ENCODE data around the gene CNTNAP4. TPM values are rescaled to one million over a fixed set of nuclear protein-coding genes. Genes with fewer than 3 reads are reported as not detected.

Gene CNTNAP4
- total and polyA plus RNA-seq, 2 of the 13 experiments (the other 11 are each of a cell fraction or from before 2014, with no cell fraction given) = not detected

DNA sequence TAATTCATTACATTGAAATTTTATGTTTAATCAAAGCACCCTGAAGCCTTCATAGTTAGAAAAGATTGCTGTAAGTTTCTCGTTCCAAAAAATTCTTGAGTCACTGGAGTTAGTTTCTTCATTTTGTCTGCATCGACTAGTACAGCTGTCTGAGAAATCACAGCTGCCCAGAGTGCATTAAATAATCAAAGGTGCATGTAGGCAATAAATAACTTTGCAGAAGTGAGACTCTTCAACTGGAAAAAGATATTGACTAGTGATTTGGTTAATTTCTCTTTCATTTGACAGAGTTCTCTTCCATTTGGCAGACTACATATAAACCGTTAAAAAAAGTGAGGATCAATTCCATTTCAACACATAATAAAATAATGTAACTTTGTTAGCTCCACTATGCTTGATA, 234.0 kb downstream of the CNTNAP4 start (continued):
- TF ChIP-seq, protein P1, sequence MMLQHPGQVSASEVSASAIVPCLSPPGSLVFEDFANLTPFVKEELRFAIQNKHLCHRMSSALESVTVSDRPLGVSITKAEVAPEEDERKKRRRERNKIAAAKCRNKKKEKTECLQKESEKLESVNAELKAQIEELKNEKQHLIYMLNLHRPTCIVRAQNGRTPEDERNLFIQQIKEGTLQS (CRISPR knock-in tag; IDR thresholded peaks at IDR 0.05) = no peak
- TF ChIP-seq ZNF615 (CRISPR knock-in tag; IDR thresholded peaks at IDR 0.05; ENCODE audit: borderline replicate concordance) (no peak), RFX1 (IDR thresholded peaks at IDR 0.05) (no peak), ZNF674 (CRISPR knock-in tag; IDR thresholded peaks at IDR 0.05; ENCODE audit: low read depth) (no peak)

- 55% methylated on average over 1 of the region's 1 CpG for WGBS (ENCODE audit: low lambda C conversion rate)
- Histone ChIP-seq H3K4me2 (ENCODE audit: low read depth, low read length) (no peak overlapping the region), H3K27me3 (ENCODE audit: control insufficient read depth in 1 of 2, insufficient read depth in 2 of 2, low read length in 2 of 2) (no peaks in the 10 kb centered on the region), H2AFZ (ENCODE audit: low read length) (no peak overlapping the region), H3K9me3 (ENCODE audit: low read length) (no peaks in the 10 kb centered on the region), H3K27ac (ENCODE audit: extremely low read length, insufficient read depth, low read length) (no peak overlapping the region), H3K4me3 (replicated peaks in 1 of 3; ENCODE audit: insufficient read depth in 1 of 3, low read depth in 2 of 3, low read length in 3 of 3) (no peak overlapping the region), H3K9ac (ENCODE audit: insufficient read depth, low read depth, low read length) (no peak overlapping the region), H3K36me3 (replicated peaks in 1 of 2; ENCODE audit: control insufficient read depth in 1 of 2, insufficient read depth in 2 of 2, low read length in 2 of 2) (no peaks in the 10 kb centered on the region), H3K79me2 (ENCODE audit: insufficient read depth, low read length) (no peaks in the 10 kb centered on the region), H3K4me1 (ENCODE audit: insufficient read depth, low read length) (no peaks in the 10 kb centered on the region), H4K20me1 (ENCODE audit: insufficient read depth, low read length) (no peaks in the 10 kb centered on the region)
- ChIA-PET POLR2A (no interaction called here), CTCF (ENCODE audit: low intra/inter-chr PET ratio, low total read pairs) (no interaction called here)
- FAIRE-seq = no peak
- in situ Hi-C loops (cut with HindIII; ENCODE audit: extremely low pct_ligation_motif_present, low pct_unique_long_range_greater_than_20kb) = no loop called here
- intact Hi-C loops (cut with micrococcal nuclease; ENCODE audit: unreplicated experiment) = no loop called here
- no peak for ATAC-seq
- BruUV-seq (replicated peaks) = no TSS peak
- DNase-seq (ENCODE audit: low spot score) = no peak
- TF ChIP-seq RARA (CRISPR knock-in tag; IDR thresholded peaks at IDR 0.05) (no peak), ZMYM2 (CRISPR knock-in tag; IDR thresholded peaks at IDR 0.05) (no peak), TEAD3 (CRISPR knock-in tag; optimal IDR thresholded peaks at IDR 0.05; ENCODE audit: borderline replicate concordance) (no peak), GPN1 (CRISPR knock-in tag; IDR thresholded peaks at IDR 0.05; ENCODE audit: borderline replicate concordance) (no peak), ZNF792 (CRISPR knock-in tag; IDR thresholded peaks at IDR 0.05) (no peak), NKX3-1 (CRISPR knock-in tag; IDR thresholded peaks at IDR 0.05) (no peak), ZNF317 (CRISPR knock-in tag; IDR thresholded peaks at IDR 0.05) (no peak), ZNF441 (CRISPR knock-in tag; IDR thresholded peaks at IDR 0.05; ENCODE audit: borderline replicate concordance) (no peak), ZNF335 (CRISPR knock-in tag; IDR thresholded peaks at IDR 0.05) (no peak), POLR2G (IDR thresholded peaks at IDR 0.05; ENCODE audit: low read depth, low read length) (no peak), HNRNPL (IDR thresholded peaks at IDR 0.05; ENCODE audit: low read depth, low read length) (no peak), ARNT (IDR thresholded peaks at IDR 0.05) (no peak), KAT8 (CRISPR knock-in tag; IDR thresholded peaks at IDR 0.05) (no peak), ZSCAN25 (CRISPR knock-in tag; IDR thresholded peaks at IDR 0.05) (no peak), ZNF629 (CRISPR knock-in tag; conservative IDR thresholded peaks at IDR 0.05) (no peak), ZNF616 (CRISPR knock-in tag; IDR thresholded peaks at IDR 0.05; ENCODE audit: low read depth) (no peak)
- TF ChIP-seq, protein P2, sequence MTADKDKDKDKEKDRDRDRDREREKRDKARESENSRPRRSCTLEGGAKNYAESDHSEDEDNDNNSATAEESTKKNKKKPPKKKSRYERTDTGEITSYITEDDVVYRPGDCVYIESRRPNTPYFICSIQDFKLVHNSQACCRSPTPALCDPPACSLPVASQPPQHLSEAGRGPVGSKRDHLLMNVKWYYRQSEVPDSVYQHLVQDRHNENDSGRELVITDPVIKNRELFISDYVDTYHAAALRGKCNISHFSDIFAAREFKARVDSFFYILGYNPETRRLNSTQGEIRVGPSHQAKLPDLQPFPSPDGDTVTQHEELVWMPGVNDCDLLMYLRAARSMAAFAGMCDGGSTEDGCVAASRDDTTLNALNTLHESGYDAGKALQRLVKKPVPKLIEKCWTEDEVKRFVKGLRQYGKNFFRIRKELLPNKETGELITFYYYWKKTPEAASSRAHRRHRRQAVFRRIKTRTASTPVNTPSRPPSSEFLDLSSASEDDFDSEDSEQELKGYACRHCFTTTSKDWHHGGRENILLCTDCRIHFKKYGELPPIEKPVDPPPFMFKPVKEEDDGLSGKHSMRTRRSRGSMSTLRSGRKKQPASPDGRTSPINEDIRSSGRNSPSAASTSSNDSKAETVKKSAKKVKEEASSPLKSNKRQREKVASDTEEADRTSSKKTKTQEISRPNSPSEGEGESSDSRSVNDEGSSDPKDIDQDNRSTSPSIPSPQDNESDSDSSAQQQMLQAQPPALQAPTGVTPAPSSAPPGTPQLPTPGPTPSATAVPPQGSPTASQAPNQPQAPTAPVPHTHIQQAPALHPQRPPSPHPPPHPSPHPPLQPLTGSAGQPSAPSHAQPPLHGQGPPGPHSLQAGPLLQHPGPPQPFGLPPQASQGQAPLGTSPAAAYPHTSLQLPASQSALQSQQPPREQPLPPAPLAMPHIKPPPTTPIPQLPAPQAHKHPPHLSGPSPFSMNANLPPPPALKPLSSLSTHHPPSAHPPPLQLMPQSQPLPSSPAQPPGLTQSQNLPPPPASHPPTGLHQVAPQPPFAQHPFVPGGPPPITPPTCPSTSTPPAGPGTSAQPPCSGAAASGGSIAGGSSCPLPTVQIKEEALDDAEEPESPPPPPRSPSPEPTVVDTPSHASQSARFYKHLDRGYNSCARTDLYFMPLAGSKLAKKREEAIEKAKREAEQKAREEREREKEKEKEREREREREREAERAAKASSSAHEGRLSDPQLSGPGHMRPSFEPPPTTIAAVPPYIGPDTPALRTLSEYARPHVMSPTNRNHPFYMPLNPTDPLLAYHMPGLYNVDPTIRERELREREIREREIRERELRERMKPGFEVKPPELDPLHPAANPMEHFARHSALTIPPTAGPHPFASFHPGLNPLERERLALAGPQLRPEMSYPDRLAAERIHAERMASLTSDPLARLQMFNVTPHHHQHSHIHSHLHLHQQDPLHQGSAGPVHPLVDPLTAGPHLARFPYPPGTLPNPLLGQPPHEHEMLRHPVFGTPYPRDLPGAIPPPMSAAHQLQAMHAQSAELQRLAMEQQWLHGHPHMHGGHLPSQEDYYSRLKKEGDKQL (CRISPR knock-in tag; IDR thresholded peaks at IDR 0.05; ENCODE audit: low read depth) = no peak
- TF ChIP-seq, protein P3, sequence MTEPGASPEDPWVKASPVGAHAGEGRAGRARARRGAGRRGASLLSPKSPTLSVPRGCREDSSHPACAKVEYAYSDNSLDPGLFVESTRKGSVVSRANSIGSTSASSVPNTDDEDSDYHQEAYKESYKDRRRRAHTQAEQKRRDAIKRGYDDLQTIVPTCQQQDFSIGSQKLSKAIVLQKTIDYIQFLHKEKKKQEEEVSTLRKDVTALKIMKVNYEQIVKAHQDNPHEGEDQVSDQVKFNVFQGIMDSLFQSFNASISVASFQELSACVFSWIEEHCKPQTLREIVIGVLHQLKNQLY (CRISPR knock-in tag; IDR thresholded peaks at IDR 0.05) = no peak
These were observed 241.6 kb downstream of the CNTNAP4 start for GRCh38 chr16:76518781-76519180.

Measured in HepG2 (cell line).